GM23338 (cell line): ENCODE data around the gene SLCO4A1. TPM values are rescaled to one million over a fixed set of nuclear protein-coding genes. Genes with fewer than 3 reads are reported as not detected.

ENCODE experiments used
- ATAC-seq: fragments of 200-7000 bp; cut with Tn5 transposase; 3 replicates; pipeline ENCODE4 v1.9.1; 2020
- DNase-seq: peaks from one replicate; pipeline ENCODE4 v3.0.0-alpha.2; 2015; ENCODE audit warnings: low spot score
- H2AFZ ChIP-seq: fragments of 200-600 bp; sonication (generic); 2 replicates; pipeline ENCODE4 v1.8.0; 2016; ENCODE audit warnings: antibody characterized with exemption, mild to moderate bottlenecking, moderate library complexity
- H3F3A ChIP-seq: fragments of 200-600 bp; sonication (generic); replicated peaks from 2 replicates; pipeline ENCODE4 v1.8.0; 2017; ENCODE audit warnings: antibody characterized with exemption, mixed run types, low read depth
- H3K27ac ChIP-seq: fragments of 200-600 bp; sonication (generic); 2 replicates; pipeline ENCODE4 v1.6.1; 2016; ENCODE audit warnings: low read depth
- H3K27me3 ChIP-seq: fragments of 200-600 bp; sonication (generic); 2 replicates; pipeline ENCODE4 v1.8.0; 2016; ENCODE audit warnings: mild to moderate bottlenecking, mixed run types, moderate library complexity; ENCODE audit not compliant: insufficient read depth
- H3K36me3 ChIP-seq: fragments of 200-600 bp; sonication (generic); 2 replicates; pipeline ENCODE4 v1.8.0; 2016; ENCODE audit warnings: mild to moderate bottlenecking; ENCODE audit not compliant: insufficient read depth
- H3K4me1 ChIP-seq: fragments of 200-600 bp; sonication (generic); 2 replicates; pipeline ENCODE4 v1.8.0; 2016; ENCODE audit warnings: mild to moderate bottlenecking, moderate library complexity; ENCODE audit not compliant: insufficient read depth
- H3K4me2 ChIP-seq: fragments of 200-600 bp; sonication (generic); 2 replicates; pipeline ENCODE4 v1.7.1; 2017; ENCODE audit warnings: mixed run types
- H3K4me3 ChIP-seq: fragments of 200-600 bp; sonication (generic); 2 replicates; pipeline ENCODE4 v1.6.1; 2016; ENCODE audit warnings: mixed run types
- H3K79me2 ChIP-seq: fragments of 200-600 bp; sonication (generic); replicated peaks from 2 replicates; pipeline ENCODE4 v1.8.0; 2017; ENCODE audit warnings: mild to moderate bottlenecking; ENCODE audit not compliant: insufficient read depth
- H3K9me2 ChIP-seq: fragments of 200-600 bp; sonication (generic); 2 replicates; pipeline ENCODE4 v1.8.0; 2017; ENCODE audit not compliant: insufficient read depth
- H4K20me1 ChIP-seq: fragments of 200-600 bp; sonication (generic); replicated peaks from 2 replicates; pipeline ENCODE4 v1.8.0; 2017; ENCODE audit warnings: mild to moderate bottlenecking; ENCODE audit not compliant: insufficient read depth
- H3K27ac Mint-ChIP-seq: 2 replicates; pipeline ENCODE4 v1.8.0; 2020; ENCODE audit warnings: inconsistent platforms, mild to moderate bottlenecking, moderate library complexity, mixed read lengths
- H3K27me3 Mint-ChIP-seq: 3 replicates; pipeline ENCODE4 v1.8.0; 2022; ENCODE audit warnings: low read depth, mild to moderate bottlenecking, moderate library complexity, mixed read lengths, inconsistent platforms; ENCODE audit not compliant: insufficient read depth, poor library complexity
- H3K36me3 Mint-ChIP-seq: 3 replicates; pipeline ENCODE4 v1.8.0; 2021; ENCODE audit warnings: low read depth, mild to moderate bottlenecking, inconsistent platforms, moderate library complexity, mixed read lengths
- H3K4me1 Mint-ChIP-seq: 3 replicates; pipeline ENCODE4 v1.8.0; 2020; ENCODE audit warnings: mild to moderate bottlenecking, inconsistent platforms, mixed read lengths
- H3K4me3 Mint-ChIP-seq: 3 replicates; pipeline ENCODE4 v1.8.0; 2021; ENCODE audit warnings: moderate library complexity, mild to moderate bottlenecking, inconsistent platforms, mixed read lengths
- H3K9me3 Mint-ChIP-seq: 3 replicates; pipeline ENCODE4 v1.8.0; 2020; ENCODE audit warnings: moderate library complexity, mild to moderate bottlenecking, inconsistent platforms, mixed read lengths
- CREB1 ChIP-seq: fragments of 250-450 bp; sonication (Bioruptor Pico); IDR thresholded peaks from 2 replicates; pipeline ENCODE4 v1.5.0; 2020; ENCODE audit warnings: low read depth, mild to moderate bottlenecking, moderate library complexity
- EZH2 ChIP-seq: fragments of 200-600 bp; sonication (generic); IDR thresholded peaks from one replicate; pipeline ENCODE4 v1.8.0; 2017; ENCODE audit warnings: antibody characterized with exemption, mild to moderate bottlenecking, low read depth; ENCODE audit not compliant: unreplicated experiment
- EZH2phosphoT487 ChIP-seq: fragments of 200-600 bp; sonication (generic); IDR thresholded peaks from one replicate; pipeline ENCODE4 v1.8.1; 2018; ENCODE audit warnings: antibody characterized with exemption; ENCODE audit not compliant: unreplicated experiment
- JUNB ChIP-seq: IDR thresholded peaks from one replicate; pipeline ENCODE4 v1.6.1; 2016; ENCODE audit warnings: antibody characterized with exemption; ENCODE audit not compliant: unreplicated experiment
- NANOG ChIP-seq: IDR thresholded peaks from 2 replicates; pipeline ENCODE4 v1.6.1; 2016; ENCODE audit warnings: antibody characterized with exemption, borderline replicate concordance
- POLR2AphosphoS5 ChIP-seq: IDR thresholded peaks from 2 replicates; pipeline ENCODE4 v1.6.1; 2016; ENCODE audit warnings: antibody characterized with exemption, low read depth
- STAT1 ChIP-seq: IDR thresholded peaks from one replicate; pipeline ENCODE4 v1.6.1; 2016; ENCODE audit warnings: antibody characterized with exemption; ENCODE audit not compliant: unreplicated experiment
- ZNF331 ChIP-seq: fragments of 250-450 bp; sonication (Bioruptor Pico); IDR thresholded peaks from 2 replicates; pipeline ENCODE4 v1.5.0; 2020; ENCODE audit warnings: low read depth, mild to moderate bottlenecking, moderate library complexity
- polyA plus RNA-seq: library from polyadenylated mRNA; unstranded; fragments of >200 nt; fragmentation: Nextera tagmentation; extraction: Ambion mirVana; gene quantifications from 2 replicates; pipeline ENCODE4 v1.2.1, GENCODE V29; 2016
- total RNA-seq: library from RNA; depleted of rRNA; stranded (reverse); fragments of >200 nt; shearing (Covaris generic); gene quantifications from 2 replicates; pipeline ENCODE4 v1.2.3, GENCODE V29; 2014
- TF ChIP-seq, protein P1 (sequence below): fragments of 250-450 bp; sonication (Bioruptor Pico); IDR thresholded peaks from 2 replicates; pipeline ENCODE4 v1.5.0; 2020; ENCODE audit warnings: mild to moderate bottlenecking, moderate library complexity
- TF ChIP-seq, protein P2 (sequence below), 2 experiments: fragments of 200-600 bp in 1 of 2; sonication (generic) in 1 of 2; conservative IDR thresholded peaks; 2 replicates each; pipeline versions ENCODE4 v1.5.1 to v1.6.1; 2016 to 2017; ENCODE audit warnings: antibody characterized with exemption in 2 of 2, low read depth in 2 of 2, mild to moderate bottlenecking in 2 of 2, moderate library complexity in 1 of 2
- TF ChIP-seq, protein P3 (sequence below): IDR thresholded peaks from one replicate; pipeline ENCODE4 v1.6.1; 2018; ENCODE audit warnings: antibody characterized with exemption; ENCODE audit not compliant: unreplicated experiment
- TF ChIP-seq, protein P4 (sequence below): IDR thresholded peaks from 2 replicates; pipeline ENCODE4 v1.6.1; 2016; ENCODE audit warnings: antibody characterized with exemption

SLCO4A1 gene
- total and polyA plus RNA-seq, 2 experiments from 2014 or later = 28.5 to 41.6 TPM

DNA sequence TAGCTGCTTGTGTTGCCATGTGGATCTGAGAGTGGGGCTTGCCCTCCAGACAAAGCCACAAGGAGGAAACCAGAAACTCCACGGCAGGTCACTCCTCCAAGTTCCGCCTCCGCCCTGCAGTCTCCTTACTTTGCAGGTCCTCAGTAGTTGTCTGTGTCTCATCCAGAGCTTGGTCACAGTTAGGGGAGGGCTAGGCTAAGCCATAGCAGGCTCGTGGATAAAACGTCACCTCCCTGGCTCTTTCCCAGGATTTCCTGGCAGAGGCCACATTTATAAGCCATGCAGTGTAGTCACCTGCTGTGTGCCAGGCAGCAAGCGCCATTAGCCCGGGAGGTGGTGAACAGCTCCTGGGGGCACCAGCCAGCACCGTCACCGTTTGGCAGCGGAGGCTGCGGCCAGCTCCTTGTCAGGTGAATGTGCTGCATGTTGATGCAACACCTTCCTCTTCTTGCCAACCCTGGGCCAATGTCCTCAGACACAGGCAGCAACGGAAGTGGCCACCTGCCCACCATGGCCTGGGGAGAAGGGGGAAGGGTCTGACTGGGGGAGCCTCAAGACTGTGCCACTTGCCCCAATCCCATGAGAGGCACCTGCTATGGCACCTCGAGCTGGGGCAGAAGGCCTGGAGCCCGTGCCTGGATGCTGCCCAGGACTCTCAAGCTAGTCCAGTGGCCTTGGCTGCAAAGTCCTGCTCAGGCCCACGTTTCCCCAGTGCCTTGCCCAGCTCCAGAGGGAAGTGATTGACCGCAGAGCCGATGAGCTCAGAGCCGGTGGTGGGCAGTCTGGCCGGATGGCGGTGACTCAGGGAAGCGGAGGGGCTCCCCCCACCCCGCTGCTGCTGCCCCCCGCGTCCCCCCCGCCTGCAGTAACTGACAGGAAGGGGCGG is 39.0 kb upstream of the SLCO4A1 start:
- peak overlapping the region; percentile 69; the same call in 1 of the 2 replicates for H2AFZ ChIP-seq
- ATAC-seq = no peak

More for the DNA sequence above, 39.0 kb upstream of the SLCO4A1 start:
- H3K27ac ChIP-seq = no peak overlapping the region
- H4K20me1 ChIP-seq = no peaks in the 10 kb centered on the region
- 0 out of 2 replicates have a peak overlapping the region, but pooled peaks have one; percentile 15 for H3K27ac Mint-ChIP-seq
- no peak overlapping the region for H3K4me3 ChIP-seq
- H3F3A ChIP-seq = peaks cover 27% of the 10 kb centered on the region; the same call in 1 of the 2 replicates
- no peaks in the 10 kb centered on the region for H3K36me3 ChIP-seq
- peaks cover 22% of the 10 kb centered on the region for H3K4me1 ChIP-seq
- no peaks in the 10 kb centered on the region for H3K27me3 ChIP-seq
- no peaks in the 10 kb centered on the region for H3K9me3 Mint-ChIP-seq
- no peaks in the 10 kb centered on the region; the same call in 2 of the 3 replicates for H3K36me3 Mint-ChIP-seq
- no peak for DNase-seq
- H3K9me2 ChIP-seq = no peaks in the 10 kb centered on the region
- no peaks in the 10 kb centered on the region for H3K79me2 ChIP-seq
- H3K27me3 Mint-ChIP-seq = peaks cover 15% of the 10 kb centered on the region
- TF ChIP-seq, protein P1, sequence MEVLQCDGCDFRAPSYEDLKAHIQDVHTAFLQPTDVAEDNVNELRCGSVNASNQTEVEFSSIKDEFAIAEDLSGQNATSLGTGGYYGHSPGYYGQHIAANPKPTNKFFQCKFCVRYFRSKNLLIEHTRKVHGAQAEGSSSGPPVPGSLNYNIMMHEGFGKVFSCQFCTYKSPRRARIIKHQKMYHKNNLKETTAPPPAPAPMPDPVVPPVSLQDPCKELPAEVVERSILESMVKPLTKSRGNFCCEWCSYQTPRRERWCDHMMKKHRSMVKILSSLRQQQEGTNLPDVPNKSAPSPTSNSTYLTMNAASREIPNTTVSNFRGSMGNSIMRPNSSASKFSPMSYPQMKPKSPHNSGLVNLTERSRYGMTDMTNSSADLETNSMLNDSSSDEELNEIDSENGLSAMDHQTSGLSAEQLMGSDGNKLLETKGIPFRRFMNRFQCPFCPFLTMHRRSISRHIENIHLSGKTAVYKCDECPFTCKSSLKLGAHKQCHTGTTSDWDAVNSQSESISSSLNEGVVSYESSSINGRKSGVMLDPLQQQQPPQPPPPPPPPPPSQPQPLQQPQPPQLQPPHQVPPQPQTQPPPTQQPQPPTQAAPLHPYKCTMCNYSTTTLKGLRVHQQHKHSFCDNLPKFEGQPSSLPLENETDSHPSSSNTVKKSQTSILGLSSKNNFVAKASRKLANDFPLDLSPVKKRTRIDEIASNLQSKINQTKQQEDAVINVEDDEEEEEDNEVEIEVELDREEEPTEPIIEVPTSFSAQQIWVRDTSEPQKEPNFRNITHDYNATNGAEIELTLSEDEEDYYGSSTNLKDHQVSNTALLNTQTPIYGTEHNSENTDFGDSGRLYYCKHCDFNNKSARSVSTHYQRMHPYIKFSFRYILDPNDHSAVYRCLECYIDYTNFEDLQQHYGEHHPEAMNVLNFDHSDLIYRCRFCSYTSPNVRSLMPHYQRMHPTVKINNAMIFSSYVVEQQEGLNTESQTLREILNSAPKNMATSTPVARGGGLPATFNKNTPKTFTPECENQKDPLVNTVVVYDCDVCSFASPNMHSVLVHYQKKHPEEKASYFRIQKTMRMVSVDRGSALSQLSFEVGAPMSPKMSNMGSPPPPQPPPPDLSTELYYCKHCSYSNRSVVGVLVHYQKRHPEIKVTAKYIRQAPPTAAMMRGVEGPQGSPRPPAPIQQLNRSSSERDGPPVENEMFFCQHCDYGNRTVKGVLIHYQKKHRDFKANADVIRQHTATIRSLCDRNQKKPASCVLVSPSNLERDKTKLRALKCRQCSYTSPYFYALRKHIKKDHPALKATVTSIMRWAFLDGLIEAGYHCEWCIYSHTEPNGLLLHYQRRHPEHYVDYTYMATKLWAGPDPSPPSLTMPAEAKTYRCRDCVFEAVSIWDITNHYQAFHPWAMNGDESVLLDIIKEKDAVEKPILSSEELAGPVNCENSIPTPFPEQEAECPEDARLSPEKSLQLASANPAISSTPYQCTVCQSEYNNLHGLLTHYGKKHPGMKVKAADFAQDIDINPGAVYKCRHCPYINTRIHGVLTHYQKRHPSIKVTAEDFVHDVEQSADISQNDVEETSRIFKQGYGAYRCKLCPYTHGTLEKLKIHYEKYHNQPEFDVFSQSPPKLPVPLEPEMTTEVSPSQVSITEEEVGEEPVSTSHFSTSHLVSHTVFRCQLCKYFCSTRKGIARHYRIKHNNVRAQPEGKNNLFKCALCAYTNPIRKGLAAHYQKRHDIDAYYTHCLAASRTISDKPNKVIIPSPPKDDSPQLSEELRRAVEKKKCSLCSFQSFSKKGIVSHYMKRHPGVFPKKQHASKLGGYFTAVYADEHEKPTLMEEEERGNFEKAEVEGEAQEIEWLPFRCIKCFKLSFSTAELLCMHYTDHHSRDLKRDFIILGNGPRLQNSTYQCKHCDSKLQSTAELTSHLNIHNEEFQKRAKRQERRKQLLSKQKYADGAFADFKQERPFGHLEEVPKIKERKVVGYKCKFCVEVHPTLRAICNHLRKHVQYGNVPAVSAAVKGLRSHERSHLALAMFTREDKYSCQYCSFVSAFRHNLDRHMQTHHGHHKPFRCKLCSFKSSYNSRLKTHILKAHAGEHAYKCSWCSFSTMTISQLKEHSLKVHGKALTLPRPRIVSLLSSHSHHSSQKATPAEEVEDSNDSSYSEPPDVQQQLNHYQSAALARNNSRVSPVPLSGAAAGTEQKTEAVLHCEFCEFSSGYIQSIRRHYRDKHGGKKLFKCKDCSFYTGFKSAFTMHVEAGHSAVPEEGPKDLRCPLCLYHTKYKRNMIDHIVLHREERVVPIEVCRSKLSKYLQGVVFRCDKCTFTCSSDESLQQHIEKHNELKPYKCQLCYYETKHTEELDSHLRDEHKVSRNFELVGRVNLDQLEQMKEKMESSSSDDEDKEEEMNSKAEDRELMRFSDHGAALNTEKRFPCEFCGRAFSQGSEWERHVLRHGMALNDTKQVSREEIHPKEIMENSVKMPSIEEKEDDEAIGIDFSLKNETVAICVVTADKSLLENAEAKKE = no peak
- TF ChIP-seq NANOG (no peak), POLR2AphosphoS5 (no peak), JUNB (no peak), ZNF331 (CRISPR knock-in tag) (no peak), EZH2 (no peak), EZH2phosphoT487 (no peak), CREB1 (no peak), STAT1 (no peak)
- TF ChIP-seq, protein P2, sequence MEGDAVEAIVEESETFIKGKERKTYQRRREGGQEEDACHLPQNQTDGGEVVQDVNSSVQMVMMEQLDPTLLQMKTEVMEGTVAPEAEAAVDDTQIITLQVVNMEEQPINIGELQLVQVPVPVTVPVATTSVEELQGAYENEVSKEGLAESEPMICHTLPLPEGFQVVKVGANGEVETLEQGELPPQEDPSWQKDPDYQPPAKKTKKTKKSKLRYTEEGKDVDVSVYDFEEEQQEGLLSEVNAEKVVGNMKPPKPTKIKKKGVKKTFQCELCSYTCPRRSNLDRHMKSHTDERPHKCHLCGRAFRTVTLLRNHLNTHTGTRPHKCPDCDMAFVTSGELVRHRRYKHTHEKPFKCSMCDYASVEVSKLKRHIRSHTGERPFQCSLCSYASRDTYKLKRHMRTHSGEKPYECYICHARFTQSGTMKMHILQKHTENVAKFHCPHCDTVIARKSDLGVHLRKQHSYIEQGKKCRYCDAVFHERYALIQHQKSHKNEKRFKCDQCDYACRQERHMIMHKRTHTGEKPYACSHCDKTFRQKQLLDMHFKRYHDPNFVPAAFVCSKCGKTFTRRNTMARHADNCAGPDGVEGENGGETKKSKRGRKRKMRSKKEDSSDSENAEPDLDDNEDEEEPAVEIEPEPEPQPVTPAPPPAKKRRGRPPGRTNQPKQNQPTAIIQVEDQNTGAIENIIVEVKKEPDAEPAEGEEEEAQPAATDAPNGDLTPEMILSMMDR (conservative IDR thresholded peaks at IDR 0.05; ENCODE audit: low read depth in 2 of 2) = no peak
- TF ChIP-seq, protein P3, sequence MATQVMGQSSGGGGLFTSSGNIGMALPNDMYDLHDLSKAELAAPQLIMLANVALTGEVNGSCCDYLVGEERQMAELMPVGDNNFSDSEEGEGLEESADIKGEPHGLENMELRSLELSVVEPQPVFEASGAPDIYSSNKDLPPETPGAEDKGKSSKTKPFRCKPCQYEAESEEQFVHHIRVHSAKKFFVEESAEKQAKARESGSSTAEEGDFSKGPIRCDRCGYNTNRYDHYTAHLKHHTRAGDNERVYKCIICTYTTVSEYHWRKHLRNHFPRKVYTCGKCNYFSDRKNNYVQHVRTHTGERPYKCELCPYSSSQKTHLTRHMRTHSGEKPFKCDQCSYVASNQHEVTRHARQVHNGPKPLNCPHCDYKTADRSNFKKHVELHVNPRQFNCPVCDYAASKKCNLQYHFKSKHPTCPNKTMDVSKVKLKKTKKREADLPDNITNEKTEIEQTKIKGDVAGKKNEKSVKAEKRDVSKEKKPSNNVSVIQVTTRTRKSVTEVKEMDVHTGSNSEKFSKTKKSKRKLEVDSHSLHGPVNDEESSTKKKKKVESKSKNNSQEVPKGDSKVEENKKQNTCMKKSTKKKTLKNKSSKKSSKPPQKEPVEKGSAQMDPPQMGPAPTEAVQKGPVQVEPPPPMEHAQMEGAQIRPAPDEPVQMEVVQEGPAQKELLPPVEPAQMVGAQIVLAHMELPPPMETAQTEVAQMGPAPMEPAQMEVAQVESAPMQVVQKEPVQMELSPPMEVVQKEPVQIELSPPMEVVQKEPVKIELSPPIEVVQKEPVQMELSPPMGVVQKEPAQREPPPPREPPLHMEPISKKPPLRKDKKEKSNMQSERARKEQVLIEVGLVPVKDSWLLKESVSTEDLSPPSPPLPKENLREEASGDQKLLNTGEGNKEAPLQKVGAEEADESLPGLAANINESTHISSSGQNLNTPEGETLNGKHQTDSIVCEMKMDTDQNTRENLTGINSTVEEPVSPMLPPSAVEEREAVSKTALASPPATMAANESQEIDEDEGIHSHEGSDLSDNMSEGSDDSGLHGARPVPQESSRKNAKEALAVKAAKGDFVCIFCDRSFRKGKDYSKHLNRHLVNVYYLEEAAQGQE = no peak
- TF ChIP-seq, protein P4, sequence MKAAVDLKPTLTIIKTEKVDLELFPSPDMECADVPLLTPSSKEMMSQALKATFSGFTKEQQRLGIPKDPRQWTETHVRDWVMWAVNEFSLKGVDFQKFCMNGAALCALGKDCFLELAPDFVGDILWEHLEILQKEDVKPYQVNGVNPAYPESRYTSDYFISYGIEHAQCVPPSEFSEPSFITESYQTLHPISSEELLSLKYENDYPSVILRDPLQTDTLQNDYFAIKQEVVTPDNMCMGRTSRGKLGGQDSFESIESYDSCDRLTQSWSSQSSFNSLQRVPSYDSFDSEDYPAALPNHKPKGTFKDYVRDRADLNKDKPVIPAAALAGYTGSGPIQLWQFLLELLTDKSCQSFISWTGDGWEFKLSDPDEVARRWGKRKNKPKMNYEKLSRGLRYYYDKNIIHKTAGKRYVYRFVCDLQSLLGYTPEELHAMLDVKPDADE = no peak
- H3K4me2 ChIP-seq = no peak overlapping the region
- peaks cover 44% of the 10 kb centered on the region for H3K4me1 Mint-ChIP-seq
- no peak overlapping the region for H3K4me3 Mint-ChIP-seq
